Measurements from ENCODE around the gene FGD5. TPM values are rescaled to one million over a fixed set of nuclear protein-coding genes. Genes with fewer than 3 reads are reported as not detected.

Gene FGD5
- total RNA-seq, 4 donors from 2014 or later = 0.80 to 12.0 (median 3.9) TPM

DNA sequence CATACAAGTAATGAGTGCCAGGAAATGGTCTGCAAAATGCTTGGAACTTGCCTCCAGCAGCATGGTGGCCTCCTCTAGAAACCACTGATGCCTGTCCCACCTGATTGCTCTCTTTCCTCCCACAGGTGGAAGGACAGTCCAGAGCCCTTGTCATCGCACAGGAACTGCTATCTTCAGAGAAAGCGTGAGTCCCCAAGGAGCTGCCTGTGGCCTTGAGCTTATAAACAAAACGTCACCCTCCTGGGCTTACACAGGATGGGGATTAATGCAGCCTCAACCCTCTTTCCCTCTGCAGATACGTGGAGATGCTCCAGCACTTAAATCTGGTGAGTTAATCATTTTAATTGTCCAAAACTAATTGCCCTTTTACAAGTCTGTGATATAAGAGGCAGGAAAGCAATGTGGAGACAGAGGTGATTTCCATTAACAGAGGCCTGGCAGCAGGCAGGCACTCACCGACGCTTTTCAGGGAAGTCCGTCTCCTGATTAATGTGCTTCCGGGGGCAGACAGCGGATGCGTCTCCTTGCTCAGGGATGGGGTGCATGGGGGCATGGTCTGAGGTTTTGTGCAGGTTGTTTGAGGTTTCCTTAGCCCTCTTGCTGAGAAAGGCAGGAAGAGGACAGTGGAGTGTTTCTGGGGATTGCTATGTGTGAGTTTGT is 61.8 kb downstream of the FGD5 start:
- intact Hi-C loops (cut with DNase I) = no loop called here
- TF ChIP-seq, protein P1, sequence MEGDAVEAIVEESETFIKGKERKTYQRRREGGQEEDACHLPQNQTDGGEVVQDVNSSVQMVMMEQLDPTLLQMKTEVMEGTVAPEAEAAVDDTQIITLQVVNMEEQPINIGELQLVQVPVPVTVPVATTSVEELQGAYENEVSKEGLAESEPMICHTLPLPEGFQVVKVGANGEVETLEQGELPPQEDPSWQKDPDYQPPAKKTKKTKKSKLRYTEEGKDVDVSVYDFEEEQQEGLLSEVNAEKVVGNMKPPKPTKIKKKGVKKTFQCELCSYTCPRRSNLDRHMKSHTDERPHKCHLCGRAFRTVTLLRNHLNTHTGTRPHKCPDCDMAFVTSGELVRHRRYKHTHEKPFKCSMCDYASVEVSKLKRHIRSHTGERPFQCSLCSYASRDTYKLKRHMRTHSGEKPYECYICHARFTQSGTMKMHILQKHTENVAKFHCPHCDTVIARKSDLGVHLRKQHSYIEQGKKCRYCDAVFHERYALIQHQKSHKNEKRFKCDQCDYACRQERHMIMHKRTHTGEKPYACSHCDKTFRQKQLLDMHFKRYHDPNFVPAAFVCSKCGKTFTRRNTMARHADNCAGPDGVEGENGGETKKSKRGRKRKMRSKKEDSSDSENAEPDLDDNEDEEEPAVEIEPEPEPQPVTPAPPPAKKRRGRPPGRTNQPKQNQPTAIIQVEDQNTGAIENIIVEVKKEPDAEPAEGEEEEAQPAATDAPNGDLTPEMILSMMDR (IDR thresholded peaks at IDR 0.05) = no peak
- no peak for TF ChIP-seq POLR2A (IDR thresholded peaks at IDR 0.05)
- 71 to 86% methylated on average over 8 to 10 of the region's 10 CpGs for WGBS, 2 donors

DNA sequence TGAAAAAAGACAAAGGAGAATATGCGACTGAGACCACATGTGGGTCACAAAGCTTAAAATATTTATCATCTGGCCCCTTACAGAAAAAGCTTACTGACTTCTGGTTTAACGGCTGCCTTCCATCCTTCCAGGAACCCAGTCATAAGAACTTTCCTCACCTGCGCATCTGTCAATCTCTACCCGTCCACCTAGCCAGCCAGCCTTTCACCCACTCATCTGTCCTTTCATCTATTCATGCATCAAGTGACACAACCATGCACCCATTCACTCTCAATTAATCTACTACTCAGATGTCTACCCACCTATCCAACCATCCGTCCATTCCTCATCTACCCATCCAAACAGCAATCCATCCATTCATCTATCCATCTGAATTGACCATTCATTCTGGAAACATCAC is 64.5 kb downstream of the FGD5 start:
- no peaks in the 10 kb centered on the region for H3K9me3 ChIP-seq
- no peak overlapping the region for H3K4me3 ChIP-seq
- TF ChIP-seq POLR2A (IDR thresholded peaks at IDR 0.05) = no peak
- TF ChIP-seq, protein P1 (IDR thresholded peaks at IDR 0.05) = no peak
- peaks cover 0 to 15% (median 4%) of the 10 kb centered on the region in 3 donors for H3K4me1 ChIP-seq
- intact Hi-C loops (cut with DNase I) = no loop called here
- WGBS, 2 donors = 74 to 87% methylated on average over 5 of the region's 5 CpGs
- H3K36me3 ChIP-seq = peaks cover 0 to 10% (median 0%) of the 10 kb centered on the region in 3 donors
- no peak for DNase-seq
- H3K27me3 ChIP-seq = no peaks in the 10 kb centered on the region
- no peak overlapping the region for H3K27ac ChIP-seq

More for the DNA sequence above, 61.8 kb downstream of the FGD5 start:
- H3K27ac ChIP-seq = no peak overlapping the region
- DNase-seq = no peak
- H3K9me3 ChIP-seq = no peaks in the 10 kb centered on the region
- H3K4me1 ChIP-seq = peaks cover 5 to 32% (median 23%) of the 10 kb centered on the region in 3 donors
- H3K36me3 ChIP-seq = peaks cover 0 to 10% (median 0%) of the 10 kb centered on the region in 3 donors
- H3K4me3 ChIP-seq = no peak overlapping the region
- H3K27me3 ChIP-seq = no peaks in the 10 kb centered on the region

DNA sequence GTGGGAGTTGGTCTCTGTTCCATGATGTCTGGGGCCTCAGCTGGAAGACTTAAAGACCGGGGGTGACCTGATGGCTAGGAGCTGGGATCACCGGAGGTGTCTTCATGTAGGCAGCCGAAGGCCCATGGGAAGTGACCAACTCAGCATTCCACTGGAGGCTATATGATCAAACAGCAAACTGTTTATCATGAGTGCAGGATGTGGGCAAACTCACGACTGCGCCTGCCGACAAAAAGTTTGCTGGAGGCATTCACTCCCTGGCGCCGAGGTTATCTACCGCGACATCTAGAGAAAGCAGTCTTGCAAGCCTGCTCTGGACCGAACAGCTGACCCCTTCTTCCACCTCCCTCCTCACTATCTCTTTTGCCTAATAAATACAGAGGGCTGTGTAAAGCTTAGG is 65.9 kb downstream of the FGD5 start:
- H3K27me3 ChIP-seq = no peaks in the 10 kb centered on the region
- H3K27ac ChIP-seq = no peak overlapping the region
- intact Hi-C loops (cut with DNase I) = no loop called here
- 70 to 72% methylated on average over 11 of the region's 11 CpGs for WGBS, 2 donors
- no peak for DNase-seq
- TF ChIP-seq, protein P1 (IDR thresholded peaks at IDR 0.05) = no peak
- no peak for TF ChIP-seq POLR2A (IDR thresholded peaks at IDR 0.05)
- H3K4me3 ChIP-seq = no peak overlapping the region
- peaks cover 0 to 10% (median 0%) of the 10 kb centered on the region in 3 donors for H3K36me3 ChIP-seq
- no peaks in the 10 kb centered on the region for H3K9me3 ChIP-seq
- peaks cover 0 to 1% (median 0%) of the 10 kb centered on the region in 3 donors for H3K4me1 ChIP-seq

DNA sequence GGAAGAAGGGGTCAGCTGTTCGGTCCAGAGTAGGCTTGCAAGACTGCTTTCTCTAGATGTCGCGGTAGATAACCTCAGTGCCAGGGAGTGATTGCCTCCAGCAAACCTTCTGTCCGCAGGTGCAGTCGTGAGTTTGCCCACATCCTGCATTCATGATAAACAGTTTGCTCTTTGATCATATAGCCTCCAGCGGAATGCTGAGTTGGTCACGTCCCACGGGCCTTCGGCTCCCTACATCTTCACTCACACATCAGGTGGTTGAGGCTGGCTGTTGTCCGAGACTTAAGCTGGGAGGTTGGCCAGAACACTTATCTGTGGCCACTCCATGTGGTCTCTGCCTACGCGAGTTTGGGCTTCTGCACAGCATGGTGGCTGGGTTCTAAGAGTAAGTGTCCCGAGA is 66.5 kb downstream of the FGD5 start:
- intact Hi-C loops (cut with DNase I) = no loop called here

DNA sequence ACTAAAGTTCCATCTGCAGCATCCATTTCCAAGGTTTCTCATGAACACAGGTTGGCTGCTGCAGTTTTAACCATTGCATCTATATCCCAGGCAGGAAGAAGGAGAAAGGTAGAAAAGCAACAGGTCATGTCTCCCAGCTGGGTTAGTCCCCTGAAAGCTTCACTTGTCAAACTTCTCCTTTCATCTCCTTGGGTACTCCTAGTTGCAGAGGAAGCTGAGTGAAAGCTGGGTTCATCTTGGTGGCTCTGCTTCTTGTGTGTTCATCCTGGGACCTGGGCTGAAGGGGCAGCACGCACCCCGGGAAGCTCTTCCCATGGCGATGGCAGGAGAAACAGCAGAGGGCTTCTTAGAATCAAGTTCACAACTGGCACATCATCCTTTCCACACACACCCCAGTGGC is 67.3 kb downstream of the FGD5 start:
- intact Hi-C loops (cut with DNase I) = no loop called here
- peaks cover 0 to 10% (median 0%) of the 10 kb centered on the region in 3 donors for H3K4me1 ChIP-seq
- H3K9me3 ChIP-seq = no peaks in the 10 kb centered on the region
- H3K36me3 ChIP-seq = peaks cover 0 to 9% (median 0%) of the 10 kb centered on the region in 3 donors
- no peak overlapping the region for H3K27ac ChIP-seq
- TF ChIP-seq, protein P1 (IDR thresholded peaks at IDR 0.05) = no peak
- TF ChIP-seq POLR2A (IDR thresholded peaks at IDR 0.05) = no peak
- DNase-seq = no peak
- WGBS, 2 donors = 100% methylated on average over 1 to 3 of the region's 3 CpGs
- no peak overlapping the region for H3K4me3 ChIP-seq
- peaks cover 0 to 13% (median 0%) of the 10 kb centered on the region in 4 donors for H3K27me3 ChIP-seq

More for the DNA sequence above, 66.5 kb downstream of the FGD5 start:
- H3K4me1 ChIP-seq = peaks cover 0 to 2% (median 0%) of the 10 kb centered on the region in 3 donors
- H3K27me3 ChIP-seq = peaks cover 0 to 6% (median 0%) of the 10 kb centered on the region in 4 donors
- no peaks in the 10 kb centered on the region for H3K9me3 ChIP-seq
- DNase-seq = no peak
- no peak overlapping the region for H3K27ac ChIP-seq
- WGBS, 2 donors = 62 to 87% methylated on average over 11 to 13 of the region's 13 CpGs
- no peak for TF ChIP-seq POLR2A (IDR thresholded peaks at IDR 0.05)
- TF ChIP-seq, protein P1 (IDR thresholded peaks at IDR 0.05) = no peak
- H3K4me3 ChIP-seq = no peak overlapping the region
- peaks cover 0 to 10% (median 0%) of the 10 kb centered on the region in 3 donors for H3K36me3 ChIP-seq

Data from esophagus squamous epithelium (tissue), 5 donors.